HG03571 (cell line): ENCODE results near the gene CR1L.
"Not testable (repeated sequence)": the region's sequence is repeated elsewhere in the genome, so short reads cannot be mapped to it uniquely, and the experiment has no call there.

Source experiments
- ATAC-seq: cut with Tn5 transposase; IDR thresholded peaks from one replicate; pipeline ENCODE4 v1.9.1; 2021; ENCODE audit not compliant: unreplicated experiment

Gene CR1L

DNA sequence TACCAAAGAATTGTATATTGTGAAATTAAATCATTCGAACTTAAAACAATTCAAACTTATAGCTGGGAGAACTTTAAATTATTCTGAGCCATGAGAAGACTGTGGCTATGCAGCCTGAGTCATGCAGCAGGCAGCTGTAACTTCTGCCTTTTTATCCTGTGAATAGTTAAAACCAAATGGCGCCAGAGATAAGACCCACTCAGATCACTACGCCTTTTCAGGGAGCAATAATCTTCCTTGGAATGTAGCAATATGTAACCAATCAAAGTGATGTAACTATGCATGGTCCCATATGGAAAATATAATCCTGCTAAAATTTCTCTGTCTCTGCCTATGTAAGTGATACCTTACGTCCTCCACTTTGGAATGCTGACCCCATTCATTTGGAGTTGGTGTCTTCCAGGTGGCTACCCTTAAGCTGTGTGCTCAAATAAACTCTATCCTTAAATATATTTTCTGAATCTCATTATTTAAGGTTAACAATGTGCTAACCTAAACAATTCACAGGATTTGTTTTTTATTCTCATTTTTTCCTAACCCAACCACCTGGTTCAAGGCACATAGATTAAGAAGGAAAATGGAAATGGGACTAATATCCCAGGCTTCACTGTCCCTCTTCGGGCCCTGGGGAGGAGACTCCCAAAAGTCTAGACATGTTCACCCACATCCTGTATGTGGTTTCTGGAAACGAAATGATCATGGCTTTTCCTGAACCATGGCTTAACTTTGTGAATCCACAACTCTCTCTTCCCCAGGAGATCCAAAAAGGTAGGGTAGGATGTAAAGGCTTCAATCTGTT, 35.9 kb downstream of the CR1L start:
- not testable (repeated sequence) for ATAC-seq

DNA sequence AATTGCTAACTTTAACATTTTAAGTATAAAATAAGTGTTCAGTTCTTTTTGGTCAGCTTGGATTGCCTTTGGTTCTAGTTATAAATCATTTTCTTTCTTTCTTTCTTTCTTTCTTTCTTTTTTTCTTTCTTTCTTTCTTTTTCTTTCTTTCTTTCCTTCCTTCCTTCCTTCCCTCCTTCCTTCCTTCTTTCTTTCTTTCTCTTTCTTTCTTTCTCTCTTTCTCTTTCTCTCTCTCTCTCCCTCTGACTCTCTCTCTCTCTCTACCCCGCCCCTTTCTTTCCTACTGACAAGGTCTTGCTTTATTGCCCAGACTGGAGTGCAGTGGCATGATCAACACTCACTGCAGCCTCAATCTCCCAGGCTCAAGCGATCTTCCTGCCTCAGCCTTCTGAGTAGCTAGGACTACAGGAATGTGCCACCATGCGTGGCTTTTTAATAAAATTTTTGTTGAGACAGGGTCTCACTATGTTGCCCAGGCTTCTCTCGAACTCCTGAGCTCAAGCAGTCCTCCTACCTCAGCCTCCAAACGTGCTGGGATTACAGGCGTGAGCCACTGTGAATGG, 38.0 kb downstream of the CR1L start:
- not testable (repeated sequence) for ATAC-seq

DNA sequence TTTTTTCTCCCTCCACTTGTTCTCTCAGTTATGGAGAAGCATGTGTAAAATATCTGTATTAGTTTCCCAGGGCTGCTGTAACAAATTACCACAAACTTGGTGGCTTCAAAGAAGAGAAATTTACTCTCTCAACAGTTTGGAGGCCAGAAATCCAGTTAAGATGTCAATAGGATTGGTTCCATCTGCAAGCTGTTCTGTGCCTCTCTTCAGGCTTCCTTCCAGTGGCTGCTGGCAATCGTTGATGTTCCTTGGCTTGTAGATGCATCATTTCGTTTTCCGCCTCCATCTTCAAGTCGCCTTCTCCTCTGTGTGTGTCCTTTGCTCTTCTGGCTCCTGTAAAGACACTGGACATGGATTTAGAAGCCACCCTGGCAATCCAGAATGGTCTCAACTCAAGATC, 45.6 kb downstream of the CR1L start:
- not testable (repeated sequence) for ATAC-seq

DNA sequence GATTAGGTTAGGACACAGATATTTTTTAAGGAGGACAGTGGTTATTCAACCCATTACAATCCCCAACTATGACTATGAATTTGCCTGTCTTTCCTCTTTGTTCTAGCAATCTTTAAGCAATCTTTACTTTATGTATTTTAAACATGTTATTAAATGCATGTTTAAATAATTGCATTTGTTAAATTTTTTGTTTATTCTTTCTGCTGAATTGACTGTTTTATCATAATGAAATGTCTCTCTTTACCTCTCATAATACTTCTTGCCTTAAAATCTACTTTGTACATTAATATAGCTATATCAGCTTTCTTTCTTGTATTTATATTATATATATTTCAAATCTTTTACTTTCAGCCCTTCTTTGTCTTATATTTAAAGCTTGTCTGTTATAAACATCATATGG, 46.1 kb downstream of the CR1L start:
- ATAC-seq, result no peak

DNA sequence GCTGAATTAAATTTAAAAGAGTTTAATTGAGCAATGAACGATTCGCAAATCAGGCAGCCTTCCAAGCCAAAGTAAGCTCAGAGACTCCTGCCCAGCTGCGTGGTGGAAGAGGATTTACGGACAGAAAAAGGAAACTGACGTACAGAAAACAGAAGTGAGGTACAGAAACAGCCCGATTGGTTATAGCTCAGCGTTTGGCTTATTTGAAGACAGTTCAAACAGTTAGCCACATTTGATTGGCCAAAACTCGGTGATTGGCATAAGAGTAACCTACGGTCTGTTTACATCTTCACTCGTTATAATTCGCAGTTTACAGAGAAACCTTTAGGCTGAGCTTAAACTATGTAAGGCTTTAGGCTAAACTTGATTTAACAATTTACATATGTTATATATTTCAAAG, 46.9 kb downstream of the CR1L start:
- no peak for ATAC-seq

DNA sequence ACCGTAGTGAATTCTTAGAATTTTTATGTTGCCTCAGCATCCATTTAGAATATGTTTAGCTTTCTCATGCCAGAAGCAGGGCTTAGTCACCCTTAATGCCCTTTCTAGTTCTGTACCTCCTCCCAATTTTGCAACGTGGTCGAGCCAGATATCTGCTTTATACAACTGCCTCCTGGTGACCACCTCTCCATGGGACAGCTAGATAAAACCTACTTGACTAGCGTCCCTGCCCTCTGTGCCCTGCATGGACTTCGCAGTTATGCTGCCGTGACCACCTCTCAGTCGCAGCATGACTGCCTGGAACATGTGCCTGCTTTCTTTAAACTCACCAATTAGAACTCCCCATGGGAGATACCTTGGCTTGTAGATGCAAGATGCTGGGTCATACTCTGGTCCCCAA, 47.4 kb downstream of the CR1L start:
- not testable (repeated sequence) for ATAC-seq

DNA sequence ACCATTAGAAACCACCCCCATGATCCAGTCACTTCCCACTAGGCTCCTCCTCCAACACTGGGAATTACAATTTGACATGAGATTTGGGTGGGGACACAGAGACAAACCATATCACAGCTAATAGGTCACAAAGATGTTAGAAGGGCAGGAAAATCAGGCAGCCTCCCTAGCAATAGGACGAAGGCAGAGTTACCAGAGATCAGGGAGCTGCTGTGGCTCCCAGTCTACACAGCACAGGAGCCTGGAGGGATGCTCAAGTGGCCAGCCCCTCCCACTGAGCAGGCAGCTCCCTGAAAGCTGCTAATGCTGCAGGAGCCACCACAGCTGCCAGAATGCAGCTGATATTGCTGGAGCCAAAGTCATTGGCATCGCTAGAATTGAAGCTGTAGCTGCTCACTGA, 51.0 kb downstream of the CR1L start:
- ATAC-seq, result no peak

DNA sequence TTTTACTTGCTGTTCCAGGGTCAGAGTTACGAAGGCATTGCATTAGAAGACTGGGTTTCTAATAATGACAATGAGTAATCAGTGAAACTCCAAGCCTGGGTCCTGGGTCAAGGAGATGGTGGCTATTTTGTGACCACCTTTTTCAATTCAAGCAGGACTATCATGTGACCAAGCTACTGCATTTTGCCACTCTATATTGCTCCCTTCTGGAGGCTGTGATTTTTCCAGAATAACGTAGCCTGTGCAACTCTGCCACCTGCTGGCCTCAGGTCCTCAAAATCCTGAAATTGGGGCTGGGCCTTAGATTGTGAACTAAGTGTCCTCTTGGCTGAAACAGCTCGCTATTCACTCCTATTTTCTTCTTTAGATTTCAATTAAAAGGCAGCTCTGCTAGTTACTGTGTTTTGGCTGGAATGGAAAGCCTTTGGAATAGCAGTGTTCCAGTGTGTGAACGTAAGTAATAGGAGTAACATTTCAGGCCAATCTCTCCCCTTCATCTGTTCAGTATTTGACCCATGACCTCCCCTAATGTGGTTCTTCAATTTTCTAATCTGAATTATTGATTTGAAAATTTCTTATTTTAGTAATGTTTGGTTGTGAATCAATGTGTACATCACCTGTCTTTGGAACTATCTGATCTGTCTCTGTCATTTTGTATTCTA, 54.0 kb downstream of the CR1L start:
- ATAC-seq, result no peak

DNA sequence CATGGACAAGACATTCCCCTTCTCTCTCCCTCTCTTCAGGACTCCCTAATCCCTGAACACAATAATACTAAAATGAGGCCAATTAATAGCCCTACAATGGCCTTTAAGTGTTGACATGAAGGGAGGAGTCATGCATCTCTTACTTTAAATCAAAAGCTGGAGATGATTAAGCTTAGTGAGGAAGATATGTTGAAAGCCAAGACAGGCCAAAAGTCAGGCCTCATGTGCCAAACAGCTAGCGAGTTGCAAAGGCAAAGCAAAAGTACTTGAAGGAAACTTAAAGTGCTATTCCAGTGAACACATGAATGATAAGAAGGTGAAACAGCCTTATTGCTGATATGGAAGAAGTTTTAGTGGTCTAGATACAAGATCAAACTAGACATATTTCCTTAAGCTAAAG, 57.4 kb downstream of the CR1L start:
- no peak for ATAC-seq

DNA sequence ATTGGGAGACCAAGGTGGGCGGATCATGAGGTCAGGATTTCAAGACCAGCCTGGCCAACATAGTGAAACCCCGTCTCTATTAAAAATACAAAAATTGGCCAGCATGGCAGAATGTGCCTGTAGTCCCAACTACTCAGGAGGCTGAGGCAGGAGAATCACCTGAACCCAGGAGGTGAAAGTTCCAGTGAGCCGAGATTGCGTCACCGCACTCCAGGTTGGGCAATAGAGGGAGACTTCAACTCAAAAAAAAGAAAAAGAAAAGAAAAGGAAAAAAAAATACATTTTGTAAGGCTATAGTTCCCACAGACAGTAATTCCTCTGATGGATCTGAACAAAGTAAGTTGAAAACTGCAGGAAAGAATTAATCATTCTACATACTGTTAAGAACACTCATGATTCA, 58.8 kb downstream of the CR1L start:
- no peak for ATAC-seq

DNA sequence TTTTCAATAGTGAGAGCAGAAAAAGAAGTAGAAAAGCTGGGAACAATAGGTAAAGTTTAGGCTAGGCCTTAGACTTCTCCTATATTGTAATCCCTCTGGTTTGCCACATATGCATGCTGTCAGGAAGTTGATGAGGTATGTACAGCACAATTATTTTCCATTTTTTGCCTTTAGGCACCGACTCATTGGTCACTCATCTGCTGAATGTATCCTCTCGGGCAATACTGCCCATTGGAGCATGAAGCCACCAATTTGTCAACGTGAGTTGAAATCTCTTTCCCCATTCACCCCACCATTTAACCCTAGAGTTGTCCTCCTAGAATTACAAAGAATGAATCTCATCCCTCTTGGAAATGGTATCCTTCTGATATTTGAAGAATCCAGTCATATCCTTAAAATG, 63.1 kb downstream of the CR1L start:
- ATAC-seq, result not testable (repeated sequence)

DNA sequence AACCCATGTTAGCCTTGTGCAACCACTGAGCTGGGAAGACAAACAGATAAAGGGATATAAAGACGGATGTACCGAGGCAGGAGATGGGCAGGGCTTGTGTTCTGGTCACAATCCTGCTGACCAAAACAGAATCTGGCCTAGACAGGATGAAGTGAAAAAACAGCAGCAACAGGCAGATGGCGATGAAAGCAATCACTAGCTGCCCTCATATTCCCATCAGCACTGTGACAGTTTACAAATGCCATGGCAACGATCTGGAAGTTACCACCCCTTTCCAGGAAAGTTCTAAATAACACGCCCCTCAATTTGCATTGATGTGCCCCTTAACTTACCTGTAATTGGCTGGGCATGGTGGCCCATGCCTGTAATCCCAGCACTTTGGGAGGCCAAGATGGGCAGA, 66.4 kb downstream of the CR1L start:
- no peak for ATAC-seq

DNA sequence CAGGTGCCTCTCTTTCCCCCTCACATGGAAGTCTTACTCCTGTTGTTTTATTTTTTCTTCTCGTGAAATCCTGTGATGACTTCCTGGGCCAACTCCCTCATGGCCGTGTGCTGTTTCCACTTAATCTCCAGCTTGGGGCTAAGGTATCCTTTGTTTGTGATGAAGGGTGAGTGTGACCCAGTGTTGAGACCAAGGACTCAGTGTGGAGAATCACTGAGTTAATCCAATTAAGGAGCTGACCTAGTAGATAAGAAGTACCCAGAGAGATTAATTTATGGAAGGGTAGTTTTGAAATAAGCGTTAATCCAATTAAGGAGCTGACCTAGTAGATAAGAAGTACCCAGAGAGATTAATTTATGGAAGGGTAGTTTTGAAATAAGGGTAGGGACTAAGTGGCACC, 67.8 kb downstream of the CR1L start:
- ATAC-seq, result not testable (repeated sequence)

DNA sequence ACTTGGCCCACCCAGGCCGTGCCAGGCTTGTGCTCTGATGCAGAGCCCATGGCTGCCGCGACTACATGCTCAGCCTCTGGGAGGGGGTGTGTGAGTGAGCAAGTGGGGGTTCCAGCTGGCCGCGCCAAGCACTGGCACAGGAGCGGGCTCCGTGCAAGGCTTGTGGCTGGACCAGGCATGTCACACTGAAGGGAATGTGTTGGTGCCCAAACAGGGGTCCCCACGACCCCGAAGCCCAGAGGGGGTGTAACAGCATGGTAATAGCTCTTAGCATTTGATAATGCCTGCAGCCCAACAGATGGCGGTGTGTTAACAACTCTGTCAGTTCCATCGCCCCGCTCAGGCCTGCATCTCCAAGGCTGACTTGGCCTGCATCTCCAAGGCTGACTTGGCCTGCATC, 68.6 kb downstream of the CR1L start:
- no peak for ATAC-seq

DNA sequence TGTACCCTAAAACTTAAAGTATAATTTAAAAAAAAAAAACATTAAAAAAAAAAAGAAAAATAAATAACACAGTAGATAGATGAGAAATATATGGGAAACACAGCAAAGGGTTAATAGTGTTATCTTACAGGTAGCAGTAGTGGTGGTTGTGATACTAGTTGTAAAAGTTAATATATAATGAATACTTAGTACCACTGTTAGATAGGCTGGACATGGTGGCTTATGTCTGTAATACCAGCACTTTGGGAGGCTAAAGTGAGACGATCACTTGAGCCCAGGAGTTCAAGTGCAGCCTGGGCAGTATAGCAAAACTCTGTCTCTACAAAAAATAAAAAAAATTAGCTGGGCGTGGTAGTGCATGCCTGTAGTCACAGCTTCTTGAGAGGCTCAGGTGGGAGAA, 74.3 kb downstream of the CR1L start:
- no peak for ATAC-seq

DNA sequence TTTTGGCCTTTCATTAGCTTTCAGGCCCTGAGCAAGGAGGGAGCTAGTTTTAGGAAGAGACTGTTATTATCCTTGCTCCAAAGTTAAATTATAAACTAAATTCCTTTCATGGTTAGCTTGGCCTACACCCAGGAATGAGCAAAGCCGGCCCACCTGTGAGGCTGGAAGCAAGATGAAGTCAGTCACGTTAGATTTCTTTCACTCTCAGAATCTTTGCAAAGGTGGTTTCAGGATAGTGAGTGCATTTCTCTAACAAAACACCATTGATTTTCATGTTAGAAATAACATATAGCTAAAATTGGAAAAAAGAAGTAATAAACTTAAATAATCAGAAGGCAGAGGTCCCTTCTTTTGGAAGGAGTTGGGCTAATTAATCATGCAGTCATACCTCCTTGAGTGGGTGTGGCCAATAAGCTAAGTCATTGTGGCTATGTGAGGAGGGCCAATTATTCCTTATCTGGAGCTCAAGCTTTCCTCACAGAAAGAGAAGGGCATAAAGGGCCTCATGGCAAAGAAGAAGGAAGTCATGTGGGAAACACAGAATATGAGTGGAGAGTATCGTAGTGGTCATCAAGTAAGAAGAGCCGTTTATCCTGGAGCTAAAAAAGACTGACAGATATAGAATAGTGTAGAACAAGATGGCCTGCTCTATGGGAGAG, 83.4 kb downstream of the CR1L start:
- ATAC-seq, result not testable (repeated sequence)

DNA sequence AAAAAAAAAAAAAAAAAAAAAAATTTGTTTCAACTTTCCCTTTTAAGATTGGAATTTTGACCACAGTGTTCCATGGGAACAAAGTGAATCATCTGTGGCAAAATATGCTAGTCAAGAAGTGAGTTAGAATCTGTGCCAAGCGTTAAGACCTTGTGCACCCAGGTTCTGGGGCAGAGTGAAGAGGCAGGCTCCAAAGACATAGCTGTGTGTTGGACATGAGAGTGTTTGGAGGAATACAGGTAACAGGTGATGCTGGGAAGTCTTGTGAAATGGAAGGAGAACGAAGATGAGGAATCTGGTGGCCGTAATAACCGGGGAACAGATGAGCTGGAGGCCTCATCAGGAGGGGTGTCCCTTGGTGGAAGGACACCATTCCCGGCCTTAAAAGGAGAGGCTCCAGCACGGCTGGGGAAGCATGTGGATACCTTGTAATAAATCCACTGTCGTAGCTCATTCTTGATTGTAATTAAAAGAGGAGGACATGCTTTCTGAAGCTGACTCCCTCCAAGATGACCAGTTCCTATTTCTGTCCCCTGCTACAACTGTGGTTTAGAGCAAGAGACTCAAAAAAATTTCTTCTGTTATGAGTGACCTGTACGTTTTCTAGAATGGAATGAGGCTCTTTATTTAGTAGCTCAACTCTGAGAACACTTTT, 92.7 kb downstream of the CR1L start:
- ATAC-seq, result not testable (repeated sequence)

DNA sequence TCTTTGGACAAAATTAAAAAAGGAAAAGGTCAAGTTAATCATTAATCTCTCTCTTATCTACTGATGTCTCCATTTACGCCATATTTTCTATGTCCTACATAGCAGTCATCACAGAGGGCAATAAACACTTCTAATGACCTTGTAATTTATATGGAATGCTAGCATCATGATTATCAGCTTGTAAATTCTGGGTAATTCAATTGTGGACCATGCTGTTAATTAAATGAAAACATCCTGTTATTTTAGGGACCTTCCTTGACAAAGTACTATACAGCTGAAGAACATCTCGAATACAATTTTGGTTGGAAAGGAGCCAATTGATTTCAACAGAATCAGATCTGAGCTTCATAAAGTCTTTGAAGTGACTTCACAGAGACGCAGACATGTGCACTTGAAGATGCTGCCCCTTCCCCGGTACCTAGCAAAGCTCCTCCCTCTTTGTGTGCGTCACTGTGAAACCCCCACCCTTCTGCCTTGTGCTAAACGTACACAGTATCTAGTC, 93.3 kb downstream of the CR1L start:
- ATAC-seq, result not testable (repeated sequence)

DNA sequence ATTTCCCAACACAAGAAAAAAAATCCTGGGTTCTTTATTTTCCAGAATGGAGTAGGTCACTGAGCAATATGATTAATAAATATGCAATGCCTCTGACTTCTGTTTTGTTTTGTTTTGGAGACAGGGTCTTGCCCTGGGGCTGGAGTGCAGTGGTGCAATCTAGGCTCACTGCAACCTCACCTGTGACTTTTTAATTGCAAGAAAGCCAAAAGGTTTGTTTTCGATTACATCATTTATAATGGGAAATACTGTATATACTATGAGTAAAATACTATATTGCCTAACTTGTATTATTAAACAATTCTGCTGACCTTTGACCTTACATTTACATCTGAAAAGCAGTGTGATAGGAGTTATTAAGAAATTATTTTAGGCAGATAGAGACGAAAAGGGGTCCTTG, 95.3 kb downstream of the CR1L start:
- ATAC-seq, result no peak

DNA sequence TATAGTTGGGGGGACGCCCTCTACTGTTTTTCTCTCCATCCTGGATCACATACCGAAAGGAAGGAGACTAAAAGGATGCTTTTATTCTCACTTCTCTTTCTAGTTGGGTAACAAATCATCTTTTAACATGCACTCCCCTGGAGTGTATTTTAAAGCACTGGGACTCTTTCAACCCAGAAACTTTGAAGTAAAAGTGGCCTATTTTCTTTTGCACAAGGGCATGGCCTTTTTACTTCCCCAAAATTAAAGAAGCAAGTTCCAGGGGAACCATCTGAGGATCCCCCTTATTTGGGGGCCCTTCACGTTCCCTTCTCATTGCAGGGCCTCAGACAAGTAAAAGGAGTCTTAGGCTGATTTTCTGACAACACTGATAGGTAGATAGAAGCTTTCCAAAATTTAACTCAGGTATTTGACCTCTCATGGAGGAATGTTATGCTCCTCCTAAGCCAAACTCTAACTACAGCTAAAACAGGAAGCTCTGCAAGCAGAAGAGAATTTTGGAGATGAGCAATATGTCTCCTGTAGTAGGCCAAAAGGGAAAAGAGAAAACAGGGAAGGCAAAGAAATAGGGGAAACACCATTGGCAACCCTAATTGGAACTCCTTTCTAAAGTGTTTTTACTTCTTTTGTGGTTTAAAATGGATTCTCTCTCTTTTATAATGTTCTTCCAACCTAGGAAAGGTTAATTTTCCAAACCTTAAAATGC, 98.1 kb downstream of the CR1L start:
- ATAC-seq, result no peak
